Mammary epithelial cell (primary cell): ENCODE measurements around the gene GORASP1.

Source experiments
- EZH2 ChIP-seq: IDR thresholded peaks from 2 replicates; pipeline ENCODE4 v1.6.1; 2012; ENCODE audit warnings: low read length, inconsistent platforms, borderline replicate concordance
- TF ChIP-seq, protein P1 (sequence below), 2 donors: IDR thresholded peaks in 1 of 2; conservative IDR thresholded peaks in 1 of 2; 2 replicates each; pipeline ENCODE4 v1.5.1; 2011 to 2012; ENCODE audit warnings: inconsistent platforms in 2 of 2, low read length in 2 of 2, mild to moderate bottlenecking in 2 of 2, control low read depth in 1 of 2, low read depth in 1 of 2; ENCODE audit not compliant: insufficient read depth in 1 of 2; ENCODE audit errors: extremely low read depth in 1 of 2

DNA sequence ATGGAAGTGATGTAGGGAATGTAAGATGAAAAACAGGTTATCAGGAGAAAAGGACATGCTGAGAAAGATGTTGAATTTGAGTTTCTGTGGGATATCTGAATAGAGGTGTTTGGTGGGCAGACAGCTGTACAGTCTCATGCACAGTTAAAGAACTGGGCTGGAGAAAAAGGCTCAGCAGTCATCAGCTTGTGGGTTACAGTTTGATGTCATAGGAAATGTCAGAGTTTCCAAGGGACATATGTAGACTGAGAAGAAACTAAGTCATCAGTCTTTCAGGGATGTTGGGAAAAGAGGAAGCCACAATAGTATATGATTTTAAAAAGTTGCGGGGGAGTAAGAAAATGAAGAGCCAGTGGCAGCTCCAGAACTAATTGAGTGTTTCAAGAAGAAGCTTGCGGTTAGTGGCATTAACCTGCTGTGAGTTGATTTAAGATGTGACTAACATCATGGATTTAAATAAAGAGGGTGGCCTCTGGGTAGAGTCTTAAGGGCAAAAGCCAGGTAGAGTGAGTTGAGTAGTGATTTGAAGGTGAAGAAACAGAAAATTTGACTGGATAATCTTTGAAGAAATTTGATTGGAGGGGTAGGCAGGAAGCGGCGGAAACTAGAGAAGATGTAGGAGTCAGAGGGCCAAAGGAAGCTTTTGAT is 24.6 kb downstream of the GORASP1 start:
- TF ChIP-seq, protein P1, sequence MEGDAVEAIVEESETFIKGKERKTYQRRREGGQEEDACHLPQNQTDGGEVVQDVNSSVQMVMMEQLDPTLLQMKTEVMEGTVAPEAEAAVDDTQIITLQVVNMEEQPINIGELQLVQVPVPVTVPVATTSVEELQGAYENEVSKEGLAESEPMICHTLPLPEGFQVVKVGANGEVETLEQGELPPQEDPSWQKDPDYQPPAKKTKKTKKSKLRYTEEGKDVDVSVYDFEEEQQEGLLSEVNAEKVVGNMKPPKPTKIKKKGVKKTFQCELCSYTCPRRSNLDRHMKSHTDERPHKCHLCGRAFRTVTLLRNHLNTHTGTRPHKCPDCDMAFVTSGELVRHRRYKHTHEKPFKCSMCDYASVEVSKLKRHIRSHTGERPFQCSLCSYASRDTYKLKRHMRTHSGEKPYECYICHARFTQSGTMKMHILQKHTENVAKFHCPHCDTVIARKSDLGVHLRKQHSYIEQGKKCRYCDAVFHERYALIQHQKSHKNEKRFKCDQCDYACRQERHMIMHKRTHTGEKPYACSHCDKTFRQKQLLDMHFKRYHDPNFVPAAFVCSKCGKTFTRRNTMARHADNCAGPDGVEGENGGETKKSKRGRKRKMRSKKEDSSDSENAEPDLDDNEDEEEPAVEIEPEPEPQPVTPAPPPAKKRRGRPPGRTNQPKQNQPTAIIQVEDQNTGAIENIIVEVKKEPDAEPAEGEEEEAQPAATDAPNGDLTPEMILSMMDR (conservative IDR thresholded peaks at IDR 0.05 in 1 of 2, IDR thresholded peaks at IDR 0.05 in 1 of 2; ENCODE audit: extremely low read depth in 1 of 2, insufficient read depth in 1 of 2, low read depth in 1 of 2, low read length in 2 of 2), result no peak
- TF ChIP-seq EZH2, result no peak
